ENCODE measurements around the gene ACOT12.
"Not testable (repeated sequence)": the region's sequence is repeated elsewhere in the genome, so short reads cannot be mapped to it uniquely, and the experiment has no call there.

The ACOT12 gene

GRCh38 chr5:81337803-81338202 lies 56.1 kb downstream of the ACOT12 start:
- no peak for DNase-seq

DNA sequence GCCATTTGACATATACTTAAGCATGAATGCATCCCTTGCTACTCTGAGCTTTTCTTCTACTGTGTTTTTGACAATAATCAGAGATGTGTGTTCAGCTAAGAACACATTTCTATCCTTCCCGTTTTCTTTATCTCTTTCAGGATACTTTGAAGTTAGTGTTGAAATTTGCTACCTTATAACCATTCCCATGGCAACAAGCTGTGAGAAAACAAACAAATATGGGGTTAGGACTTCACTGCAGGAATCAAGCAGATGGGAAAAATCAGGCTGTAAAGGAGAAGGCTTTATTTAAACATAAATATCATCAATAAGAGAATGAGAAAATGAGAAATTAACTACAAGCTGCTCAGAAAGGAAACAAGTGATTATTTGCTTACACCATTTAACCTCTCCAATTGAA lies 57.4 kb downstream of the ACOT12 start:
- no peak for DNase-seq

DNA sequence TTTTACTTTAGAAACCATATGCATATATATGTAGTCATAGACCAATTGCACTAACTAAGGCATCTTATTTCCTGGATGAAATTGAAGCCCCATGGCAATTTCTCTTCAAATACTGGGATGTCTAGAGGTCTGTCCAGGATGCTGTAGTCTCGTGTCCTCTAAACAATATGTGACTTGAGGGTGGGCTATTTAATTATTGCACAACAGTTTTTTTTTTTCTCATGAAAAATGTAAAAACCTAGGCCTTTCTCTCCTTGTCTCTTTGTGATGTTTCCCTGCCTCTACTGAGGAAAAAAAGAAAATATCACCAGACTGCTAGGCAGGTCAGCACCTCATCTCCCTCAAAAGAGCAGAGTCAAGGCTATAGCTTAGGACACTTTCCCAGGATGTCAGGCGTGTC lies 58.0 kb downstream of the ACOT12 start:
- no peak for DNase-seq

- no peak for DNase-seq
Observed at GRCh38 chr5:81334304-81335061, 59.5 kb downstream of the ACOT12 start.

GRCh38 chr5:81326554-81326953 lies 67.4 kb downstream of the ACOT12 start:
- no peak for DNase-seq

- DNase-seq, result no peak
Observed at GRCh38 chr5:81317536-81317935, 76.4 kb downstream of the ACOT12 start.

- DNase-seq, result no peak
Observed at GRCh38 chr5:81316571-81316970, 77.4 kb downstream of the ACOT12 start.

DNA sequence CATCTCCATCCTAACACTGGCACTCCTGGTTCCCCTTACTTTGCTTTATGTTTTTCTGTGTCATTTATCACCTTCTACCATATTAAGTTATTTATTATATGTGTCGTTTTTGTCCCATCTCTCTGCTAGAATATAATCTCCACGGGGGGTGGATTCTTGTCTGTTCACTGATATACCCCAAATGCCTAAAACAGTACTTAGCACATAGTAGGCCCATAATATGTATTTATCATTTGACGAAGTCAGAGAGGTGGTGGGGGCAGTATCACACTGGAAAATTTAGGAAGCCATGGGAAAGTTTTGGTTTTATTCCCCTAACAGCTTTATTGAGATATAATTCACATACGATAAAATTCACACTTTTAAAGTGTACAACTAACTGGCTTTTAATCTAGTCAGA lies 78.1 kb downstream of the ACOT12 start:
- no peak for DNase-seq

DNA sequence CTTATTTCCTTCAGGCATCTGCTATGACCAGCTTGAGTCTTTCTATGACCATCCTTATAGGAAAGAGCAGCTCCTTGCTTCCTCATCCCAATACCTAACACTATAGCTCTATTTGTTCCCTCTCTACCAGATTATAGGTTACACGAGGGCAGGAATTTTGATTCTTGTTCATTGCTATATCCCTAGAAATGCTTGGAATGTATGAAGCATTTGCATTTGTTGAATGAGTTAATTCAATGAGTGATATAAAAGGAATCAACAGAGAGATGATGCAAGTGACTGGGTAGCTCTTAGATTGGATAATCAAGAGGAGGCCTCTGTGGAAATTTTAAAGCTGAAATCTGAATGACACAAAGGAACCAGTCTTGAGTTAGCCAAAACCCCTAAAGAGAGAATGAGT lies 78.6 kb downstream of the ACOT12 start:
- DNase-seq, result no peak

DNA sequence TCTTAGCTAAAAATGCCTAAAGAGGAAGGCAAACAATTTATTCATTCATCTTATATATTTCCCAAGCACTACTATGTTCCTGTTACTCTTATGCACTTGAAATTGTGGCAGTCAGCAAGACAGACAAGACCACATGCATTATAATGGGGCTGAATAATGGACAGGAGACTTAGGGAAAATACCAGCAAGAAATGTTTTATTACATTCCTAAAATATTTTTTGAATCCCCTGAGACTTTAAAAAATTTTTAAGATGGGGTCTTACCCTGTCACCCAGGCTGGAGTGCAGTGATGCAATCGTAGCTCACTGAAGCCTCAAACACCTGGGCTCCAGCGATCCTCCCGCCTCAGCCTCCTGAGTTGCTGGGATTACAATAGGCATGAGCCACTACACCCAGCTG lies 79.4 kb downstream of the ACOT12 start:
- no peak for DNase-seq

GRCh38 chr5:81313686-81314085 lies 80.2 kb downstream of the ACOT12 start:
- DNase-seq, result no peak

DNA sequence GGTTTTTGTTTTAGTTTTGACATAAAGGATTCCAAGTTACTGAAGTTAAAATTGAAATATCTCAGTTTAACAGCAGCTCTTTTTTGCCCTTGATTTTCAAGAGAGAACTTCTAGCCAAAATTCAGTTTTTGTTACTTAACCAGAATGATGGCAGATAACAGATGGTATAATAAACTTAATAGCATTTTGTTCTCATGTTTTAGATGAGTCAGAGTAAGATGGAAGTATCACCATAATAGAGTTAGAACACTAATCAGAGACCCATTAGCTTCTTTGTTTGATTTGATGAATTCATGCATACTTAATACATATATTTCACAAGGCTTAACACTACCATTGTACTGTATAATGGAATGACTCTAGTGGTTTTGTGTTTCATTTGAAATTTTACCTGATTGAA lies 80.7 kb downstream of the ACOT12 start:
- no peak for DNase-seq

DNA sequence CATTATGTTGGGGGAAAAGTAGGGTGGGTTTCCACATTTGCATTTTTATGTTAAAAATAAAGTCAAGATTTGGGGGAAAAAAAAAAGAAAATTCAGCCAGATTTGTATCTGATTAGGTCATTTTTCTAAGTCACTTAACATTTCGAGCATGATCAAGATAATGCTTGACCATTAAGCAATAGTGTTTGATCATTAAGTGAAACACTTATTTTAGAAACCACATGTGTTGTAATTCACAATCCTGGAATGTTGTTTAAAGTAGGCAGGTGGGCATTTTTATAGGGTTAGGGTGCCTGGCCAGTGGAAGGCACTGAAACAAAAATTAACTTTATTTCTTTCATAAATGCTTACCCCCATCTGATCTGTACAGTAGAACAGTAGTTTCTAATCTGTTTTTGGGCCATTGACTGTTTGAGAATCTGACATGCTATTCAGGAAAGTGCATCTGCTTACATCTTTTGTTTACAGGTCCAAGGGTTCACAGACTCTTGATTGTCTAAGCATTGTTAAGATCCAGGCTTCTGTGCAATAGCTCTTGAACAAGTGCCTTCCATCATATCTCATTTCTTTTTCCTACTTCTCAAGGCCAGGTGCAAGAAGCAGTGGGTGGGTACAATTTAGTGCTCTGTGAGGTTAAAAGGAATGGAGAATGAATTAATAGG lies 83.4 kb downstream of the ACOT12 start:
- no peak for DNase-seq

DNA sequence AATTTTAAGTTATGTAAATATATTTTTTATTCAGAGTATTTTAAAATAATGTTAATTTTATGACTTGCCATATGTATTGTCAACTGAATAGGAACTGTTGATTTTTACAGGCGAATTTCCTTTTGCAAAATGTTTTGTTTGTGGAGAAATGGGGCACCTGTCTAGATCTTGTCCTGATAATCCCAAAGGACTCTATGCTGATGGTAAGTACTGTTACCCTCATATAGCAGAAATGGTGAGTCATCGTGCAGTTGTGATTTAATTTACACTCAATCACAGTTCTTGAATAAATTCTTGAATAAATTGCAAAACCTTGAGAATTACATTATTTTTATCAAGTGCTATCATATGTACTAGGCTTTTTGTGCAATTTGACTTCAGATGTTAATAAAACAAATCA lies 85.1 kb downstream of the ACOT12 start:
- no peak for DNase-seq

DNA sequence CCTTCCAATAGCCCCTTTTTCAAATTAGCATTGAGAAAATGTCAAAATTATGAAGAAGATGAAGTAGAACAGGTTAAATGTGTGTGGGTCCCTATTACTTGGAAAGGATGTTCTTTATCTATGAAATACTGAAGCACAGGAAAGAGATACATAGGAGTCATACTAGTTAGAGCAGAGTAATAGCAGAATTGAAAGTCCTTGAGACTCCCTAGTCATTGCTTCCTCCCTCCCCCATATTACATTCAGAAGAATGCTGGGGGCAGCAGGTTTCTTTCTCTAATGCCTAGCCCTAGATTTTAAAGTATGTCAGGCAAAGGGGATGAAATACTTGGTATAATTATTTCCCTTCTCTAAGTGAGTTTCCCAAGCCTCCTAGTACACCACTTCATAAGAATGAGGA lies 88.1 kb downstream of the ACOT12 start:
- no peak for DNase-seq

DNA sequence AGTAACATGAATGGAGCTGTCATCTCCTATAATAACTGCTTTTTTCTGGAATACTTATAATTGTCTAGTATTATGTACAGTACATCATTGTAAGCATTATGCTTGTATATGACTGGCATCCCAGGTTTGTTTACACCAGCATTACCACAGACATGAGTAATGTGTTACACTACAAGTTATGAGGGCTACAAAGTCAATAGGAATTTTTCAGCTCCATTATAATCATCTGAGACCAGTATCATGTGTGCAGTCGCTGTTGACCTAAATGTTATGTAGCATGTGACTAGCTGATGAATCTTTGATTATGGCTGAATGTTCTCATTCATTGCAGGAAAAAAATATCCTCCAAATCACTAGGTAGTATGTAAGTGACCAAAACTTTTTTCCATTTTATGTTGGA lies 90.4 kb downstream of the ACOT12 start:
- no peak for DNase-seq

GRCh38 chr5:81302596-81302995 lies 91.3 kb downstream of the ACOT12 start:
- no peak for DNase-seq

DNA sequence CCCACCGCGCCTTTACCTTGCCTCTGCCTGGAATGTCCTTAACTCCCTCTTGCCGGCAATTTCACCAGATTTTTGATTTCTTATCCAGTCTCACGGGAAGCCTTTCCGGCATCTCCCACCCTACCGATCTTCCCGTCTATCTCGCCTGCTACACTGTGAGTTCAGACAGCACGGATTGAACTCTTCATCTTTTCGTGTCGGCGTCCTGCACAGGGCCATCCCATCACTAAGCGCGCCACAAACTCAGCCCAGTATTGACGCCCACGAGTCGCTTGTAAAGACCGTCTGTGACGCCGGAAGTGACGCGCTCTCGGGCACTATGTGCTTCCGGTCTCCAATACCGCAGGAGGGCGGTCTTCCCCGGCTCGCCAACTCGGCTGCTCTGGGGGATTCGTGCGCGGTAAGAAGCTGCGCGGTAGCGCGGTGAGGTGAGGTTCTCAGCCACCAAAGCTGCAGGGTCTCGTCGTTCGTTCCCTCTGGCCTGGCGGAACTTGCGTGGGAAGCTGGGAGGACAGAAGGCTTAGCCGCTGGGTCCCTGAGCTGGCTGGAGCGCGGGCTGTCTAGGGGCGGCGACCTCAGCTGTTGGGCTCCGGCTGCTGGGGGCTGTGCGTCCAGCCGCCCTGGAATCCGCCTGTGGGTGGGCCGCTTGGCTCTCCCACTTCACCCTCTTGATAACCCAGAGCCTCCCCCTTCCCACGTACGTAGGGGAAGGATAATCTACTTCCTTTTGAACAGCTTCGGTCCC lies 92.5 kb downstream of the ACOT12 start, which contains the start of gene ZCCHC9:
Gene ZCCHC9 (plus strand): TSS at position 317 of the 745 bp plus-strand sequence. CDS start 3,171 bp downstream, outside the sequence.
- DNase-seq, result peak; percentile 92 to 93

GRCh38 chr5:81300921-81301270 lies 93.0 kb downstream of the ACOT12 start:
- DNase-seq, result no peak

DNA sequence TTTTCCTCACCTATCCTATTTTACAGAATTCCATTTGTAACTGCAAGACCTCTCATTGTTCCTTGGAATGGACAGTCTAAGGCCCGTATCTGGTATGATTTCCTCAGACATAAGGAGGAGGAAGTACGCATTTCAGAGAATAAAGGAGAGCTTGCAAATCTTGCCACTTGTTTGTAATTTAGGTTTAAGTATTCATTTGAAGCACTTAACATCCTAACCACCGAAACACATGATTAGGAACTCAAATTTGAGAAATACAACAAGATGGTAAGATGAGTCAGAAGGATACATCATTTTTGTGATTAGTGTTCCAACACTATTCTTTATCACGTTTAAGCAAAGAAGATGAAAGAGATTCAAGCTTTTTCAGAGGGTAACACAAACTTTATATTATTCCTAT lies 96.4 kb downstream of the ACOT12 start:
- DNase-seq, result no peak

DNA sequence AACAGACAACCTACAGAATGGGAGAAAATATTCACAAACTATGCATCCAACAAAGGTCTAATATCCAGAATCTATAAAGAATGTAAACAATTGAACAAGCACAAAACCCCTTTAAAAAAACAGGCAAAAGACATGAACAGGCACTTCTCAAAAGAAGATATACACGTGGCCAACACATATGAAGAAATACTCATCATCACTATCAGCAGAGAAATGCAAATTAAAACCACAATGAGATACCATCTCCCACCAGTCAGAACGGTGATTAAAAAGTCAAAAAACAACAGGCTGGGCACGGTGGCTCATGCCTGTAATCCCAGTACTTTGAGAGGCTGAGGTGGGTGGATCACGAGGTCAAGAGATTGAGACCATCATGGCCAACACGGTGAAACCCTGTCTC lies 99.9 kb downstream of the ACOT12 start:
- DNase-seq, result not testable (repeated sequence)

- DNase-seq, result no peak
Observed at GRCh38 chr5:81292130-81292529, 101.8 kb downstream of the ACOT12 start.

GRCh38 chr5:81290146-81290545 lies 103.8 kb downstream of the ACOT12 start:
- no peak for DNase-seq

DNA sequence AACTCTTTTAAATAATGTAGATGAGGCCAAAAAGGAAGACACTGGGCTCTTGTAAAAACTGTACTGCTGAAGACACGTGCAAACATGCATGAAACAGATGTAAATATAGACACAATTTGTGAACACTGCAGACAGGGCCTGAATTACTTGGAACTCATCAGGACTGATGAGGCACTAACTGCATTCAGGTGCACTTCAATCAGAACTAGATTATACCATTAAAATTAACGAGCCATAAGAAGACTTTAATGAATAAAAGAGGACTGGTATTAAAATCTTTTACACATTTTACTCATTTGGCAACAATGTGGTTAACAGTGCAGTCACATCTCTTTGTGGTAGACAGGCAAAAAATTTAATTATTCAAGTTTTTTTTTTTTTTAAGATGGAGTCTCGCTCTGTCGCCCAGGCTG lies 105.9 kb downstream of the ACOT12 start:
- DNase-seq, result no peak
